B cell (primary cell): Measurements from ENCODE around the gene ZNF660.

Experiments used
- CTCF ChIP-seq: fragments of 200-600 bp; IDR thresholded peaks from one replicate; pipeline ENCODE4 v1.8.0; 2022; ENCODE audit warnings: antibody characterized with exemption, mild to moderate bottlenecking
- EZH2 ChIP-seq: IDR thresholded peaks from 2 replicates; pipeline ENCODE4 v1.6.1; 2012; ENCODE audit warnings: borderline replicate concordance, low read depth, mild to moderate bottlenecking, moderate library complexity, low read length; ENCODE audit not compliant: insufficient read depth, poor library complexity, severe bottlenecking

DNA sequence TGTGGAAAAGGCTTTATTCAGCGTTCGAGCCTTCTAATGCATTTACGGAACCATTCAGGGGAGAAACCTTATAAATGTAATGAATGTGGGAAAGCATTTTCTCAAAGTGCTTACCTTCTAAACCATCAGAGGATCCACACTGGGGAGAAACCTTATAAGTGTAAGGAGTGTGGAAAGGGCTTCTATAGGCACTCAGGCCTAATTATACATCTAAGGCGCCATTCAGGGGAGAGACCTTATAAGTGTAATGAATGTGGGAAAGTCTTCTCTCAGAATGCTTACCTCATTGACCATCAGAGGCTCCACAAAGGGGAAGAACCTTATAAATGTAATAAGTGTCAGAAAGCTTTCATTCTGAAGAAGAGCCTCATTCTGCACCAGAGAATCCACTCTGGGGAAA is 57.6 kb downstream of the ZNF660 start:
- TF ChIP-seq CTCF: no peak
- no peak for TF ChIP-seq EZH2
